Fibroblast of lung (primary cell): ENCODE measurements around the gene ITGB7.

ENCODE experiments used
- CTCF ChIP-seq, 2 donors: IDR thresholded peaks in 1 of 2; conservative IDR thresholded peaks in 1 of 2; 1 replicate in 1 of 2; 2 replicates in 1 of 2; pipeline ENCODE4 v1.5.1; 2011 to 2012; ENCODE audit warnings: low read length in 2 of 2, control low read depth in 1 of 2, inconsistent platforms in 1 of 2, low read depth in 1 of 2, mild to moderate bottlenecking in 1 of 2
- EZH2 ChIP-seq: IDR thresholded peaks from 2 replicates; pipeline ENCODE4 v1.5.1; 2012; ENCODE audit warnings: low read length, control low read depth, mild to moderate bottlenecking; ENCODE audit errors: missing control alignments

DNA sequence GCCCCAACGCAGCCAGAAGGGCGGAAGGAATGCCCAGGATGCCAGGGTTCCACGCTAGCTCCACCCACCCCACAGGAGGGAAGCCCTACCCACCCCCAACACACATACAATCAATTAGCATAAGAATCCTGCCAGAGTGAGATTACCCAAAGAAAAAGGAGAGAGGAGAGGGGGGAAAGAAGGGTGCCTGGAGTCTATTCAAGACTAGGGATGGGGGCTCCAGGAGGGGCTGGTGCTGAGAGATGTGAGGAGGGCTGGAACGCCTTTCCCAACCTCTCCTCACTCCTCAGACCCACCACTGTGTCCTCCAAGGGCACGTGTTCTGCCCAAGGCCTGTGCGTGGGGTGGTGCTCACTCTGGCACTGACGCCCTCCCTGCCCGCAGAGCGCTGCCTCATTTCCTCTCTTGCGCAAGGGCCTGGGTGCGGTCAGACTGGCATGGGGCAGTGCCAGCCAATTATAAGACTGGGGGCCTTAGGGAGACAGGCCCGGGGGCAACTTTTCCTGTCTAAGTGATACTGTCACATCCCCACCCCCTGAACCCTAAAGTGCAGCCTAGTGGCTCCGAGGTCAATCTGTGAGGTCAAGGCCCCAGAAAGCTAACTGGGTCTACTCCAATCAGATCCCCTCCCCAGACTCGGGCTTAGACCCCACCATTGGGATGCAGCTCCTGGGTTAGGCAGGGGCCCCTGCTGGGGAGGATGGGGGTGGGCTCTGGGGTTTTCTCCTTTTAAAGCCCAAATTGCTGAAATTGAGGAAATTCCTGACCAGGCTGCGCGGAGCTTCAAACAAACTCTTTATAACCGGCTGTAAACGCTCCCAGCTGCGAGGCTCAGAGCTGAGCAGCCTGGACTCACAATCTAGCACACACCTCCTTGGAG, 10.2 kb upstream of the ITGB7 start:
- no peak for TF ChIP-seq CTCF (conservative IDR thresholded peaks at IDR 0.05 in 1 of 2, IDR thresholded peaks at IDR 0.05 in 1 of 2; ENCODE audit: low read depth in 1 of 2, low read length in 2 of 2)
- no peak for TF ChIP-seq EZH2
